Fibroblast of pulmonary artery (primary cell): ENCODE measurements around the gene PYGM.

Experiments
- DNase-seq: peaks from one replicate; pipeline ENCODE4 v3.0.0-alpha.2; 2010; ENCODE audit warnings: low read depth
- H3K4me3 ChIP-seq: replicated peaks from 2 replicates; pipeline ENCODE4 v1.5.1; 2011; ENCODE audit warnings: low read depth, mild to moderate bottlenecking, control low read depth, low read length, moderate library complexity
- TF ChIP-seq, protein P1 (sequence below): IDR thresholded peaks from 2 replicates; pipeline ENCODE4 v1.5.1; 2011; ENCODE audit warnings: mild to moderate bottlenecking, control low read depth, low read length, inconsistent platforms; ENCODE audit errors: missing control alignments

Gene PYGM

DNA sequence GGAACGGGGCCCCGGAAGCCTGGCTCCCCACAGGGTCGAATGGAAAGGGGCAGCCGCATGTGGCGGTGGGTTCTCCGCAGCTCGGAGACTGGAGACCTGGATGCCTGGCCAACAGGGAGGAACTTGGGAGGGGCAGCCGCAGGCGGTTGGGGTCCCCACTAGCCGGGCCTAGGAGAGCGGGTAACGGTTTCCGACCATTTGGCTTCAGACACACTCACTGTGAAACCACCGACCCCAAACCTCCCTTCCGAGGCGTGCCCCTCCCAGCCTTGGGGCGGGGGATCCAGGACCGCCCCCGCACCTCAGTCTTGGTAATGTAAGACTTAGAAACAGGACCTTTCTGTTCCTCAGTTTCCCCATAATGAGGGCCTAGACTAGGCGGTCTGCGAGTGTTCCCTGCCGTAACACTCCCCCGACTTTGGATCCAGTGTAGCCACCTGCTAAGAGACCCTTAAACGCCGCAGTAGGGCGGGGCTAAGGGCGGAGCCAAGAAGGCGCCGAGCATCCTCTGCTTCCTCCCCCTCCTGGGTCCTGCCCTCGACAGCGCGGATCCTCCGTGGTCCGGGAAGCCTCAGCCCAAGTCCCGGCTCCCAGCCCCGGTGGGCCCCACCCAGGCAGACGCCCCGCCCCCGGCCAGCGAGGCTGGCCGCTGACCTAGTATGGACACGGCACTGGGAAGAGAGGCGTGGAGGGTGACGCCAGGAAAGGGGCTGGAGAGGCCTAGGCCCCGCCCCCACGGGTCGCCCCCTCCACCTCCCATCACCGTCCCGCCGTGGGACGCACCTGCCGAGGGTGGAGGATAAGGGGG is 14.0 kb downstream of the PYGM start:
- TF ChIP-seq, protein P1, sequence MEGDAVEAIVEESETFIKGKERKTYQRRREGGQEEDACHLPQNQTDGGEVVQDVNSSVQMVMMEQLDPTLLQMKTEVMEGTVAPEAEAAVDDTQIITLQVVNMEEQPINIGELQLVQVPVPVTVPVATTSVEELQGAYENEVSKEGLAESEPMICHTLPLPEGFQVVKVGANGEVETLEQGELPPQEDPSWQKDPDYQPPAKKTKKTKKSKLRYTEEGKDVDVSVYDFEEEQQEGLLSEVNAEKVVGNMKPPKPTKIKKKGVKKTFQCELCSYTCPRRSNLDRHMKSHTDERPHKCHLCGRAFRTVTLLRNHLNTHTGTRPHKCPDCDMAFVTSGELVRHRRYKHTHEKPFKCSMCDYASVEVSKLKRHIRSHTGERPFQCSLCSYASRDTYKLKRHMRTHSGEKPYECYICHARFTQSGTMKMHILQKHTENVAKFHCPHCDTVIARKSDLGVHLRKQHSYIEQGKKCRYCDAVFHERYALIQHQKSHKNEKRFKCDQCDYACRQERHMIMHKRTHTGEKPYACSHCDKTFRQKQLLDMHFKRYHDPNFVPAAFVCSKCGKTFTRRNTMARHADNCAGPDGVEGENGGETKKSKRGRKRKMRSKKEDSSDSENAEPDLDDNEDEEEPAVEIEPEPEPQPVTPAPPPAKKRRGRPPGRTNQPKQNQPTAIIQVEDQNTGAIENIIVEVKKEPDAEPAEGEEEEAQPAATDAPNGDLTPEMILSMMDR = no peak
- peak; percentile 36 for DNase-seq
- H3K4me3 ChIP-seq = peak overlapping the region; percentile 14

DNA sequence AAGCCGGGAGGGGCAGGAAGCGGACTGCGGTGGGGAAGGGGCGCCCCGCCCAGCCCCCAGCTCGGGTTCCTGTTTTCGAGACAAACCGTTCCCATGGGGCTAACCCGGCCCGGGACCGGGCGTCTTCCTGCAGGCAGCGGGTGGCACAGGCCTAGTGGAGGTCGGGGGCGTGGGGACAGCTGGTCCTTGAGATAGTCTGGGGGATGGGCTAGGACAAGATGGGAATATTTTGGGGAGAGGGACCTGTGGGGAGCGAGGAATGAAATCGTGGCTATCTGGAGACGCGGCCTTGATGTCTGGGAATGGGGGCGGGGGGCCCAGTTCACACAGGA is 14.6 kb downstream of the PYGM start:
- TF ChIP-seq, protein P1 = no peak
- no peak for DNase-seq
- H3K4me3 ChIP-seq = peak overlapping the region; percentile 21

DNA sequence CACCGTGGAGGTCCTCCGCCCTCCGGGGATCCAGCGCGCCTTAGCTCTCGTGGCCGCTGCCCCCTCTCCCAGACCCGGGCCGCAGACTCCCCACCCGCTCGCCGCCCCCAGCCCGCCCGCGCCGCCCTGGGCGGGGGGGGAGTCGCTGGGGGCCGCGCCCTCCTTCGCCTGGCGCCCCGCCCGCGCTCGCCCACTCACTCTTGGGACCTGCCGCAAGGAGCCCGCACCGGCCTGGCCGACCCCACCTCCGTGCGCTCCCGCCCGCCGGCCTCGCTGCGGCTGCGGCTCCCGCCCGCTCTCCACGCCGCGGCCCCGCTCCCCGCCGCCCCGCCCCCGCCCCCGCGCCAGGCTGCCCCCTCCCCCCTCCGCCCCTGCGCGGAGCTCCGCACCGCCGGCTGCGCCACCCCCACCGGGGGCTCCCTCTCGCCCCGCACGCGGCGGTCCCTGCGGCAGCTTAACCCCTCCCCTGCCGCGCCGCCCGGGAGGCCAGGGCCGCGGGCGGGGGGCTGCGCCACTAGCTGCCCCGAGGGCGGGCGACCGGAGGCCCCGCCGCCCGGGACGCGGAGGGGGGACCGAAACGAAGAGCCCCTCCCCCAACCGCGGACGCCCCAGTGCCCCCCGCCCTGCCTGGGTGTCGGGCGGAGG is 15.1 kb downstream of the PYGM start:
- H3K4me3 ChIP-seq = peak overlapping the region; percentile 21
- TF ChIP-seq, protein P1 = no peak
- no peak for DNase-seq

DNA sequence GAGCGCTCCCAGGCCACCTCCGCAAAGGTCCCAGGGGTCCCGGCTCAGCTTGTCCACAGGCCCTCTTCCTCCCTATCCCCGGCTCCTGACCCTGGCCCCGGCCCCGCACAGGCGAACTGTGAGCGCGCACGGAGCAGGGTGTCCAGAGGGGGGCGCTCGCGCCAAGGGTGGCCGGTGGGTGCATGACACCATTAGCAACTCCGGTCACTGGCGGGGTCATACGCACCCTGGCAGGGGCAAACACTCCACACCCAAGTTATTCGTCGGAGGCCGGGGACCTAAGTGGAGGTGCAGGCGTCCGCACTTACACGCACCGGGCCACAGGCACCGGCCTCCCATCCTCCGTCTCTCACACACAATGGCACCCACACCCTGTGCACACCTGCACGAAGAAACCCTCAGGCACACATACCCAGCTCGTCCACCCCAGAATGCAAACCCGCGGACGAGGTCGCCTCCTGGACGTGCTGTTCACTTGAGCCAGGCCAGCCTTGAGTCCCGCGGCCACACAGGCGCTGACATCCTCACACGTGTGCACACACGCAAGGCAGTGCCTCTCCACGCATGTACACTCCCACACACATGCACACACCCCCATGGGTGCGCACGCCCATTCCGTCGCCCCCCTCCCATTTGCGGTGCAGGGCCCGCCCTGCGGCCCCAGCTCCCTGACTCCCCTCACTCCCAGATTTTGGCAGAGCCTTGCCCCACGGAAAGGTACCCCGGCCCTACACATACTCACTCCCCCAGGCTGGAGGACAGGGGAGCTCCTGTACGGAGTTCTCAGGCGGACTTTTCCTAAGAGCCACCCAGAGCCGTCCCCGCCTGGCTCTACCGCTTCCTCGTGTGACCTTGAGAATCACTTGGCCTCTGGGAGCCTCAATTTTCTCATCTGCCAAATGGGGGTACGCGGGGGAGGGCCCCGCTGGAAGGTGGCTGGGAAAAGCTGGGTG is 15.9 kb downstream of the PYGM start, which contains the start of gene RASGRP2:
Gene RASGRP2, minus strand, starts transcription at position 552 of the 953 bp plus-strand sequence. CDS start 1,276 bp downstream, outside the sequence.
- H3K4me3 ChIP-seq = peak within 1 kb of the TSS; percentile 21
- TF ChIP-seq, protein P1 = peak; percentile 46
- DNase-seq = peak; percentile 32

DNA sequence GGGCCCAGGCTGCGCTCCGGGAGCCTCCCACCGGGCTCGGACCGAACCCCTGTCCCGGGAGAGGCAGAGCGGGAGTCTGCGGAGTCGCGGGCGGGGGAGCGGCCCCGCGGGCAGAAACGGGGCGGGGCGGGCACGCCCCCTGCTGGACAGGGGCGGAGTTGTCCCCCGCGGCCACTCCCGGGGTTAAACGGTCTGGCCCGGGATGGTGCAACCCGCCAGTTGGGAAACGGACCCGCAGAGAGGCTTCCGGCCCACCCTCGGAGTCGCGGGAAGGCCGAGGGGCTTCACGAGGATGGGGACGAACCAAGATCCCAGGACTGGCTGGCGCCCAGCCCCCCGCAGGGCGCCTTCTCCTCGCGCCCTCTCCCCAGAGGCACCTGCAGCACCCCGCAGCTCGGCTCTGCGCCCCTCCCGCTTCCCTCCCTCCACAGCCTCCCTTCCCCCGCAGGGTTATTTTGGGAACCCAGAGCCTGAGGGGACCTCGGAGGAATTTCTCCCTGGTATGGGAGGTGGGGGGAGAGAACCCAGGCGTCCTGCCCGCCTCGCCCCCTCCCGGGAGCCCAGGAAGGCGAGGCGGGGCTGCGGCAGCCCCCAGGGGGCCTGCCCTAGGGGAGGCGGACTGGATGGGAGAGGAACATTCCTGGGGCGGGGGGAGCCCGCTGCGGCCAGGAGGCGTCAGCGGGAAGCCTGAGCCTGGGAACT is 16.7 kb downstream of the PYGM start:
- TF ChIP-seq, protein P1 = peak; percentile 46
- peak; percentile 32 for DNase-seq
- H3K4me3 ChIP-seq = peak overlapping the region; percentile 39
